Stimulated activated CD4-positive, alpha-beta T cell treated with anti-CD3 and anti-CD28 coated beads, Interleukin-1b, Interleukin-23, amount 100 ng/mL, for 4 hours (primary cell): ENCODE measurements around the gene DNASE1L1.
A peak's percentile ranks its signal among the peaks of the same experiment; 100 is the strongest.
"Not testable (repeated sequence)": the region's sequence is repeated elsewhere in the genome, so short reads cannot be mapped to it uniquely, and the experiment has no call there.

ENCODE experiments used
- DNase-seq, 2 donors: peaks; one replicate each; pipeline ENCODE4 v3.0.0-alpha.2; 2020; ENCODE audit warnings: low read depth in 2 of 2

DNASE1L1 gene

DNA sequence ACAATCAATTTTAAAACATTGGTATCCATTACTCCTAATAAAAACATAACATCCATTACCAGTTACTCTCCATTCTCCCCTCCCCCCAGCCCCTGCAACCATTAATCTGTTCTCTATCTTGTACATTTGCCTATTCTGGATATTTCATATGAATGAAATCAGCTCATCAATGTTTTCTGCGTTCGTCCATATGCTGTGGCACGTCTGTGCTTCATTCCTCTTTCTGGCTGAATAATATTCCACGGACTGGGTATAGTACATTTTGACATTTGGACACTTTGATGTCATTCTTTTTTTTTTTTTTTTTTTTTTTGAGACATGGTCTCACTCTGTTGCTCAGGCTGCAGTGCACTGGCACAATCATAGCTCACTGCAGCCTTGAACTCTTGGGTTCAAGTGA is 5.2 kb downstream of the DNASE1L1 start:
- DNase-seq, result no peak

DNA sequence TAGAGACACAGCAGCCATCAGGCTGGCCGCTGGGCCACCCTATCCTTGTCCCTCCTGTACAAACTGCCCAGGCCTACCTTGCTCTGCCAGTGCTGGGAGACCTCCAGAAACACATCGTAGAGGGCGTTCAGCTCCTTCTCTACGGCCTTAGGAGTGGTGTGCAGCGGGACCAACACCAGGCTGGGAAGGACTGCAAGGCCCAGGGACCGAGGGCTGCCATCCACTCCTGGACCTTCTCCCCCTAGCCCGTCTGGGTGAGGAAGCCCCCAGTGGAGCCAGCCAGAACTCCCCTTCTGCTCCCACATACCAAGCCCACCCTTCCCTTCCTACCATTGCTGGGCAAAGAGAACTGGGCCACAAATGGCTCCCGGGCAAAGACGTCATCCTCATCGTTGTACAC is 5.9 kb downstream of the DNASE1L1 start:
- no peak for DNase-seq

- DNase-seq, result no peak
Observed at GRCh38 chrX:154402622-154403127, 6.4 kb downstream of the DNASE1L1 start.

DNA sequence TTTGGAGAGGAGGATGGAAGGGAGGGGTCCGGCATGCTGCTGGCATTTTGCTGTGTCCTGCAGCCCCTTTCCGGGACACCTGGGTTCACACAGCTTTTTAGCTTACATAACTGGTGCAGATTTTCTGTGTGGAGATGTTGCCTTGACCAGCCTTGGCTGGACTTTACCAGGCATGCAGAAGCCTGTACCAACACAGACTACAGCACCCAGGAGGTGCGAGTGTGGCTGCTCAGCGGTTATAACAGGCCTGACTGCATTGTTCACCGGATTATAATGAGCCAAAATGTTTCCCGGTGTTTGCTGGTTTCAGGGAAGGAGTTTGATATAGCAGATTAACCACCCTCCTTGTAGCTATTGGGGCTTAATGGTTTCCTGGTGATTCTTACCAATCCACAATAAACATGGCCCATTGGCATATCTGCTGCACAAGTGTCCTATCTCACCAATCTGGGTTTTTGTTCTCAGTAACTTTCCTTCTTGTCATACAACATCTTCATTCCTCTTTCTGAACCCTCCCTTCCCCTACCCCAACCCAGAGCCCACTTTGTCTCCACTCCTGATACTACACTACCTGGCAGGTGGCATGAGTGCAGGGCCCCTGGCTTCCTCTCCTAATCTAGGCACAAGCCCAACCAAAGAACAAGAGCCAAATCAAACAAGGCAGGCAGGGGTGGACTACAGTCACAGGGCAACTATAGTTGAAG is 7.0 kb downstream of the DNASE1L1 start:
- DNase-seq, result no peak

DNA sequence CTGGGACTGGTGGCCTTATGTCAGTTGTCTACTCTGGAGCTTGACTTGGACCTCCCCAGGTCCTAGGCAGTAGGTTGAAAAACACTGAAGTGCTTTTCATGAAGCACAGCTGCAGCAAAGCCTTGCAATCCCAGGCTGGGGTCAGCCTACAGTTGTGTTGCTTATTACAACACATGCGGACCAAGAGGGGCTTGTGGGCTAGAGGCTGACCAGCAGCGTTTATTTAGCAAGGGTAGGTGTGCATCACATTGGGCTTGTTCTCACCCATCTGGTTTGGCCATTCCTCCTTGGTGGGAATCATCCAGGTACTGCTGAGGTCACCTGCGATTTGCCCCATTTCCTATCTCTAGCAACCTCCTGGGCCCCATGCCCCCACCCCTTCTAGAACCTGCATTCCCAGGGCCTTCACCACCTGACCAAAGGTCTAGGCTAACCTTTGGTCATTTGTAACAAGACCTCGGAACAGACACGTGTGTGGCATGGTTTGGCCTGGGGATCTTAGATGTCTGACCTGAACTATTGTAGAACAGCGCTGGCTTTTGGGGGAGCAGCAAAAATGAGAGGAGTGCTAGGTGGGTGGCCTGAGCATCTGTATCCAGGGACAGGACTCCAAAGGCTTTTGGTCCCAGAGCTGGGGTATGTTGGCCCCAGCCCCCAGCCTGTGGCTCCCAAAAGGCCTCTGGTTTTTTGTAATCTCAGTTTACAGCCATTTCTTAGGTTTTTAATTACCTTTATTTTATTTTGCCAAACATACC is 7.8 kb downstream of the DNASE1L1 start:
- no peak for DNase-seq

DNA sequence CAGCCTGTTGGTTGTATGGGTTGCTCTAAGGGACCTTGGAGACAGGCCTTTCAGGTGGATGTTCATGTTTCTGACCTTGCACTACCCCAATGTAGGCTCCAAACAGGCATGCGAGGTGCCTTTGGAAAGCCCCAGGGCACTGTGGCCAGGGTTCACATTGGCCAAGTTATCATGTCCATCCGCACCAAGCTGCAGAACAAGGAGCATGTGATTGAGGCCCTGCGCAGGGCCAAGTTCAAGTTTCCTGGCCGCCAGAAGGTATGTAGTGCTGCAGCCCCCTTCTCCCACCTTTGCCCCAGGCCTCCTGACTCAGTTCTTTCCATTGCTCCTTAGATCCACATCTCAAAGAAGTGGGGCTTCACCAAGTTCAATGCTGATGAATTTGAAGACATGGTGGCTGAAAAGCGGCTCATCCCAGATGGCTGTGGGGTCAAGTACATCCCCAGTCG is 8.7 kb downstream of the DNASE1L1 start:
- not testable (repeated sequence) for DNase-seq

- no peak for DNase-seq
Observed at GRCh38 chrX:154399527-154400368, 9.3 kb downstream of the DNASE1L1 start.

DNA sequence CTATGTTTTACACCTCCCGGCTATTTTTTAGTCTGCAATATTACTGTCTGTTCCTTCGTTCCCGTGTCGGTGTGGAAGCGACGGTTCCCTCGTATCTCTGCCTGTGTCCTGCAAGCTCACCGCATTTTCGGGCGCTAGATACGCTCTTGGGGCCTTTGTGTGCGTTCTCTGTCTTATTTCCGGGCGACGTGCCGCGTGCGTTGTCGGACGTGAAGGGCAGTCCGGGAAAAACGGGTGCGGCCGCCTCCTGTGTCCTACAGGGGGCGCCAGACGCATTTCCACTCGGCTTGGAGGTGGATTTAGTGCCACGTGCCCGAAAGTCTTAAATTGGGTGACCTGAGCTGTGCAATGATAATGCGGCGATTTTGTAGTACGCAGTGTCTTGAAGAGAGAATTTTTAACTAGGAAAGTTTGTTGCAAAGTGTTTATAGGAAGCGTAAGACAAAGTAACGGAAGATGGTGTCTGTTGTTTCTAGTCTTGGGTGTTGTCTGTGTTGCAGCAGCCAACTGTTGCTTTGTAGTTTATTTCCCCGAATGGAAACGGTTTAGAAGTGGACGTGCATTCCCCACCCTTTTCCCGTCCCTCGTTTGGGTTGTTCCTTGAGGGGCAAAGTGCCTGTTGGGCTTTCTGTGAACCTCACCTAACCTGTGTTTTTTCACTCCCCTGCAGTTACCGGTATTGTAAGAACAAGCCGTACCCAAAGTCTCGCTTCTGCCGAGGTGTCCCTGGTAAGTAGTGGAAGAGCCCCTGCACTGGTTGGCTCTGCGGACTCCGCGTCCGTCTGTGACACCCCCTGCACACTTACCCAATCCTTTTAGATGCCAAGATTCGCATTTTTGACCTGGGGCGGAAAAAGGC is 10.2 kb downstream of the DNASE1L1 start:
- peak; percentile 68 to 72 for DNase-seq

GRCh38 chrX:154397888-154398667 is 11.0 kb downstream of the DNASE1L1 start, which contains the start of gene RPL10:
Gene RPL10, plus strand, starts transcription at chrX:154398377. Its CDS starts 143 bp downstream, at chrX:154398520.
- peak; percentile 74 to 77 for DNase-seq

GRCh38 chrX:154396973-154397887 is 11.8 kb downstream of the DNASE1L1 start:
- DNase-seq, result peak in 1 of 2 donors; percentile 64

DNA sequence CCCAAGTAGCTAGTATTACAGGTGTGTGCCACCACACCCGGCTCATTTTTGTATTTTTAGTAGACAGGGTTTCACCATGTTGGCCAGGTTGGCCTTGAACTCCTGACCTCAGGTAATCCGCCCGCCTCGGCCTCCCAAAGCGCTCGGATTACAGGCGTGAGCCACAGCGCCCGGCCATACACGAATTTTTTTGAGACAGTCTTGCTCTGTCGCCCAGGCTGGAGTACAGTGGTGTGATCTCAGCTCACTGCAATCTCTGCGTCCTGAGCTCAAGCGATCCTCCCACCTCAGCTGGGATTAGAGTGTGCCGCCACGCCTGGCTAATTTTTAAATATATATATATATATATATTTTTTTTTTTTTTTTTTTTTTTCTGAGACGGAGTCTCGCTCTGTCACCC is 12.7 kb downstream of the DNASE1L1 start:
- not testable (repeated sequence) for DNase-seq

DNA sequence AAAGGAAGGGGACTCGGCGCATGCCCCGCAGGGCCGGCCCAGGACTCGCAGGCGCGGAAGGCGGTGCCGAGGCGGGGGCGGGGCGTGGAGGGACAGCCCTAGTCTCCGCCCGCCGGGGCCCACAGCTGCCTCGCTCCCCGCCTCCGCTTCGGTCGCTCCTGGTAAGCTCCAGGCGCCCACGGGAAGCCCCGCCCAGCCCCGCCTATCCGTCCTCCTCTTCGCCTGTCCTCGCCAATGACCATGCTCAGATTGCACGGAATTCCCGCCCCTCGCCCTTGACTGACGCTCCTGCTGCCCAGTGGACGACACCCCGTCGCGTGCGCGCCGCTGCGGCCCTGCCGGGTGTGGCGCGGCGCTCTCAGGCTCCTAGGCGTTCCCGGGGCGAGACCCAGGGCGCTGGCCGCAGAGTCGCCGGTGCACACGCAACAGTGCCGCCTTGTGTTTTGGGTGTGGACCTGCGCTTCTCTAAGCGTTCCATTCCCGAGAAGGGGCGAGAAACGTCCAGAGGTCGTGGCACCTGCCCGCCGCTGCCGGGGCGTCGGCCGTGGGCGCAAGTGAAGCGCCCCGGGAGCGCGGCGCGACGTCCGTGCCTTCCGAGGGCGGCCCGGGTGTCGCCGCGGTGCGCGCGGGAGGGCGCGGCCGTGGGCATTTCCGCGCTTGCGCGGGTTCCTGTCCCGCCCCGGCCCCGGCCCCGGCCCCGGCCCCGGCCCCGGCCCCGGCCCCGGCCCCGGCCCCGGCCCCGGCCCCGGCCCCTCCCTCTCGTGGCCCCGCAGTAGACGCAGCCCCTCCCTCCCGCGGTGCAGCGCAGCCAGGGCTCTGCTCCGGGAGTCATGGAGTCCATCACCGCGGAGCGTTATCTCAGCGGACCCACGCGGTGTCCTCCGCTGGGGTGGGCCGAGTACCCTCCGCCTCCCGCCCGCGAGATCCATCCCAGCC is 19.0 kb downstream of the DNASE1L1 start:
- not testable (repeated sequence) for DNase-seq

GRCh38 chrX:154388649-154389048 is 20.4 kb downstream of the DNASE1L1 start:
- not testable (repeated sequence) for DNase-seq

DNA sequence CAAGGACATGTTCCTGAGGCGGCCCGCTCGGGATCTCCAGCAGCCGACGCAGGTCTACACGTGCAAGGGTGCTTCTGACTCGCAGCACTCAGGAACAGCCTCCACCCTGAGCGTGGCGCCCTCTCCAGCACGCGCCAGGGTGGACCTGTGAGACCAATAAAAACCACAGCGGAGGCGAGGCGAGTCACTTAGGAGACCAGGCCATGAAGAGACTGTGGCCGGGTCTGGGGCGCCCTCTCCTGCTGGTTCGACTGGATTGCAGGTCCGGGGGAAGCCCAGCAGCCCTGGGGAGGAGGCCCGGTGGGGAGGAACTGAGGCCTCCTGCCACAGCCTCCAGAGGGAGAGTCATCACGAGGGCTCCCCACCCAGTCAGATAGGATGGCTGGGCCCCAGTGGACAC is 21.0 kb downstream of the DNASE1L1 start:
- DNase-seq, result not testable (repeated sequence)

- DNase-seq, result no peak
Observed at GRCh38 chrX:154384284-154384892, 24.7 kb downstream of the DNASE1L1 start.

GRCh38 chrX:154383359-154384283 is 25.4 kb downstream of the DNASE1L1 start:
- no peak for DNase-seq
